ENCODE measurements around the gene DRC7. TPM values are rescaled to one million over a fixed set of nuclear protein-coding genes. Genes with fewer than 3 reads are reported as not detected.

The DRC7 gene
- 0.11 TPM in 1 of 2 replicates, not detected in the other for total RNA-seq (2014; rRNA removed; shearing (Covaris generic))

DNA sequence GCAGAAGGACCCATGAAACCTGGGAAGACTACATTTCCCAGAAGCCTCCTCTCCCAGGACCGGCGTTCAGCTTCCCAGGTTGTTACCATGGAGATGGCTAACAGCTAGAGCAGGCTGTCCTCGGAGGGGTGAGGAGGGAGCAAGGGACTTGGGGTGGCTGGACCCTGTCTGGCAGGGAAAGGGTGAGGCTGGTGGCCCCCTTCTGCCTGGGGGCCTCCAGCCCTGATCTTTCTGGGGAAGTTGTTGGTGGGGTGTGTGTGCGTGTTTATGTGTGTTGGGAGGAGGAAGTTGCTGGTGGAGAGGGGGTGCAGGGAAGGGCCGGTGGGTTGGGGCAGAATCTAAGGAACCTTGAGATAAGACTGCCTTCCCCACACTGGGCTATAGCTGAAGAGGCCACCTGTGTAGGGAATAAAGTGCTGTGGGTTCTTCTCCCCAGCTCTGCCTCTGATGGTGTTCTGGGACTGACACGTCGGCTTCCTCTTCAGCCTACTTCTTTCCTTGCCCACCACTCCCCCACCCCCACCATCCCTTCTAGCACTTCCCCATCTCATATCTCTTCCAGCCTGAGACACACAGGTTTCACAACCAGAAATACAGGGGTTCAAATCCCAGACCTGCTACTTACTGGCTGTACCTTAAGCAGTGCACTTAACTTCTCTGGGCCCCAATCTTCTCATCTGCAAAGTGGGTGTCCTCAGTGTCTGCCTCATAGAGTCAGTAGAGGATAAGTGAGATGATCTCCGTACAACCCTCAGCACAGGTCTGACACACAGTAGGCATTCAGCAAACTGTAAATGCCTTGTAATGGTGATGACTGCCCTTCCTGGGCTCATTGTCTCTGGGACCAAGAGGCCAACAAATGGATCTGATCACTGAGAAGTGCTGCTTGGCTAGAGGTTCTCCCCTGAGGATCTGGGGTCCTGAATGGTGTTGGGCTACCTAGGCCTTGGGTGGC is at the start of gene DRC7:
DRC7 (plus strand) TSS at position 82 of the 955 bp plus-strand sequence. CDS start 3,144 bp downstream, outside the sequence.

DNA sequence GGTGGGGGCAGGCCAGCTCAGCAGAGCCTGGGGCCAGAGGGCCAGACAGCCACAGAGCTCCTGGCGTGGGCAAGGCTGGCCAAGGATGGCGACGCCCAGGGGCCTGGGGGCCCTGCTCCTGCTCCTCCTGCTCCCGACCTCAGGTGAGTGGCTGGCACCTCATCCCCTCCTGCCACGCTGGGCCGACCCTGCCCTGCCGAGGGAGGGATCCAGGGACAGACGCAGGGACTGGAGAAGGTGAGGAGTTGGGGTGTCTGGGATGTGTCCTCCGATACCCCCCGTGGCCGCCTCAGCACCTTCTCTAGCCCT is 26.4 kb upstream of the DRC7 start, which contains the start of gene ADGRG3:
ADGRG3 (plus strand) TSS at position 44 of the 309 bp plus-strand sequence; CDS start at position 86, 42 bp downstream.

GRCh38 chr16:57735755-57736418 is 41.3 kb downstream of the DRC7 start, which contains the start of gene KATNB1:
KATNB1 (plus strand) TSS chr16:57735770; CDS start chr16:57737244, 1,474 bp downstream.

Small RNA genes within 50 kb of the gene (small RNA-seq; reads per million reads assigned to genes)
- gene MIR6772, result not detected

Other genes starting within 250 kb of the DRC7 start
- 84.8 and 86.7 TPM in 2 replicates for gene CIAPIN1, start 247.4 kb upstream of the DRC7 start, total RNA-seq (2014; rRNA removed; shearing (Covaris generic))
- 70.1 and 71.0 TPM in 2 replicates for gene COQ9, start 247.3 kb upstream of the DRC7 start, total RNA-seq (2014; rRNA removed; shearing (Covaris generic))
- gene POLR2C, start 232.1 kb upstream of the DRC7 start, total RNA-seq (2014; rRNA removed; shearing (Covaris generic)), result 167 and 186 TPM in 2 replicates
- gene DOK4, start 208.3 kb upstream of the DRC7 start, total RNA-seq (2014; rRNA removed; shearing (Covaris generic)), result 18.3 and 22.3 TPM in 2 replicates
- gene CCDC102A, start 158.2 kb upstream of the DRC7 start, total RNA-seq (2014; rRNA removed; shearing (Covaris generic)), result 19.8 and 20.1 TPM in 2 replicates
- 0.15 and 0.61 TPM in 2 replicates for gene ADGRG5, start 152.2 kb upstream of the DRC7 start, total RNA-seq (2014; rRNA removed; shearing (Covaris generic))
- gene ADGRG1, start 66.2 kb upstream of the DRC7 start, total RNA-seq (2014; rRNA removed; shearing (Covaris generic)), result 62.5 and 73.4 TPM in 2 replicates
- gene ADGRG3, start 26.5 kb upstream of the DRC7 start, total RNA-seq (2014; rRNA removed; shearing (Covaris generic)), result 0.19 and 0.27 TPM in 2 replicates
- gene KATNB1, start 41.0 kb downstream of the DRC7 start, total RNA-seq (2014; rRNA removed; shearing (Covaris generic)), result 56.9 and 57.9 TPM in 2 replicates
- gene KIFC3, start 107.7 kb downstream of the DRC7 start, total RNA-seq (2014; rRNA removed; shearing (Covaris generic)), result 158 and 172 TPM in 2 replicates

All from A375 (cell line).